ENCODE results near the gene EPHA3.

GRCh38 chr3:89246326-89246725 is 138.9 kb downstream of the EPHA3 start:
- TF ChIP-seq, protein P1, sequence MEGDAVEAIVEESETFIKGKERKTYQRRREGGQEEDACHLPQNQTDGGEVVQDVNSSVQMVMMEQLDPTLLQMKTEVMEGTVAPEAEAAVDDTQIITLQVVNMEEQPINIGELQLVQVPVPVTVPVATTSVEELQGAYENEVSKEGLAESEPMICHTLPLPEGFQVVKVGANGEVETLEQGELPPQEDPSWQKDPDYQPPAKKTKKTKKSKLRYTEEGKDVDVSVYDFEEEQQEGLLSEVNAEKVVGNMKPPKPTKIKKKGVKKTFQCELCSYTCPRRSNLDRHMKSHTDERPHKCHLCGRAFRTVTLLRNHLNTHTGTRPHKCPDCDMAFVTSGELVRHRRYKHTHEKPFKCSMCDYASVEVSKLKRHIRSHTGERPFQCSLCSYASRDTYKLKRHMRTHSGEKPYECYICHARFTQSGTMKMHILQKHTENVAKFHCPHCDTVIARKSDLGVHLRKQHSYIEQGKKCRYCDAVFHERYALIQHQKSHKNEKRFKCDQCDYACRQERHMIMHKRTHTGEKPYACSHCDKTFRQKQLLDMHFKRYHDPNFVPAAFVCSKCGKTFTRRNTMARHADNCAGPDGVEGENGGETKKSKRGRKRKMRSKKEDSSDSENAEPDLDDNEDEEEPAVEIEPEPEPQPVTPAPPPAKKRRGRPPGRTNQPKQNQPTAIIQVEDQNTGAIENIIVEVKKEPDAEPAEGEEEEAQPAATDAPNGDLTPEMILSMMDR (IDR thresholded peaks at IDR 0.05), result no peak
- TF ChIP-seq POLR2A (IDR thresholded peaks at IDR 0.05) (no peak), EP300 (IDR thresholded peaks at IDR 0.05) (no peak), POLR2AphosphoS5 (IDR thresholded peaks at IDR 0.05) (no peak)
